Upper lobe of left lung (tissue), 6 donors: ENCODE measurements around the gene FA2H. TPM values are rescaled to one million over a fixed set of nuclear protein-coding genes. Genes with fewer than 3 reads are reported as not detected.
A peak's percentile ranks its signal among the peaks of the same experiment; 100 is the strongest.

Source experiments
- ATAC-seq, 2 donors: fragments of 200-7000 bp; cut with Tn5 transposase; one replicate each; pipeline ENCODE4 v1.9.1; 2022; ENCODE audit warnings: mild to moderate bottlenecking in 2 of 2, moderate library complexity in 2 of 2; ENCODE audit not compliant: low FRiP score in 2 of 2
- DNase-seq, 2 donors: peaks; one replicate each; pipeline ENCODE4 v3.0.0-alpha.2; 2019 to 2020
- H3K27ac ChIP-seq, 4 donors: fragments of 200-600 bp; sonication (generic); one replicate each; pipeline ENCODE4 v1.5.1; 2016 to 2019
- H3K27me3 ChIP-seq, 4 donors: fragments of 200-600 bp; sonication (generic); one replicate each; pipeline ENCODE4 v1.5.1; 2017 to 2019
- H3K36me3 ChIP-seq, 4 donors: fragments of 200-600 bp; sonication (generic); one replicate each; pipeline ENCODE4 v1.5.1; 2016 to 2019
- H3K4me1 ChIP-seq, 4 donors: fragments of 200-600 bp; sonication (generic); one replicate each; pipeline ENCODE4 v1.5.1; 2018 to 2019
- H3K4me3 ChIP-seq, 4 donors: fragments of 200-600 bp; sonication (generic); one replicate each; pipeline ENCODE4 v1.5.1; 2017 to 2019; ENCODE audit warnings: mild to moderate bottlenecking in 2 of 4, moderate library complexity in 1 of 4
- H3K9me3 ChIP-seq, 4 donors: fragments of 200-600 bp; sonication (generic); one replicate each; pipeline ENCODE4 v1.5.1; 2018 to 2019
- CTCF ChIP-seq, 6 experiments: fragments of 450-650 bp in 4 of 6; fragments of 200-600 bp in 2 of 6; sonication (generic) in 2 of 6; IDR thresholded peaks; one replicate each; pipeline ENCODE4 v1.5.1; 2016 to 2019; ENCODE audit warnings: antibody characterized with exemption in 6 of 6
- EP300 ChIP-seq, 4 donors: sonication (generic); formaldehyde crosslinking; IDR thresholded peaks; one replicate each; pipeline ENCODE4 v1.5.1; 2017; ENCODE audit warnings: antibody characterized with exemption in 4 of 4, control low read depth in 2 of 4
- POLR2A ChIP-seq, 4 donors: fragments of 450-650 bp; IDR thresholded peaks; one replicate each; pipeline ENCODE4 v1.5.1; 2016 to 2017; ENCODE audit warnings: antibody characterized with exemption in 4 of 4, mild to moderate bottlenecking in 2 of 4
- POLR2AphosphoS5 ChIP-seq, 2 donors: sonication (generic); formaldehyde crosslinking; IDR thresholded peaks; one replicate each; pipeline ENCODE4 v1.5.1; 2017; ENCODE audit warnings: antibody characterized with exemption in 2 of 2
- WGBS, 2 donors: methylation state at CpG; one replicate each; pipeline ENCODE4 v1.1.5; 2017 to 2018; 5-methylcytosine and 5-hydroxymethylcytosine counted together
- total RNA-seq, 6 donors: library from RNA; depleted of rRNA in 4 of 6; stranded (reverse); fragments of >200 nt in 4 of 6; gene quantifications; one replicate each; pipeline versions ENCODE4 v1.1.0 to v1.2.1, GENCODE V29; 2016 to 2021
- donor health status: DM: no; HTN: no; CAD: no; lungs with moderate emphysema.
- donor health status: DM: no; HTN: yes; CAD: no; lungs with severe emphysema.

FA2H gene
- total RNA-seq, 6 donors from 2014 or later = 1.4 to 6.8 (median 2.3) TPM

- ATAC-seq (no peak), DNase-seq (no peak)
- Histone ChIP-seq H3K27ac (peak overlapping the region; percentile 34 to 54 (median 46)), H3K4me1 (peaks cover 0 to 4% (median 0%) of the 10 kb centered on the region in 4 donors), H3K4me3 (peak overlapping the region in 1 of 4 donors; percentile 32), H3K36me3 (no peaks in the 10 kb centered on the region), H3K9me3 (no peaks in the 10 kb centered on the region), H3K27me3 (no peaks in the 10 kb centered on the region)
- 48 to 53% methylated on average over 8 of the region's 8 CpGs for WGBS, 2 donors
- TF ChIP-seq POLR2AphosphoS5 (IDR thresholded peaks at IDR 0.05) (no peak), CTCF (IDR thresholded peaks at IDR 0.05) (no peak), EP300 (IDR thresholded peaks at IDR 0.05) (no peak), POLR2A (IDR thresholded peaks at IDR 0.05) (no peak)
Measured at GRCh38 chr16:74743045-74743667, 31.5 kb downstream of the FA2H start.

GRCh38 chr16:74742051-74742481, 32.6 kb downstream of the FA2H start:
- WGBS, 2 donors = 49 to 56% methylated on average over 7 to 10 of the region's 10 CpGs
- H3K27ac ChIP-seq = no peak overlapping the region
- no peaks in the 10 kb centered on the region for H3K9me3 ChIP-seq
- H3K27me3 ChIP-seq = no peaks in the 10 kb centered on the region
- TF ChIP-seq EP300 (IDR thresholded peaks at IDR 0.05) (no peak), POLR2AphosphoS5 (IDR thresholded peaks at IDR 0.05) (no peak), POLR2A (IDR thresholded peaks at IDR 0.05) (no peak), CTCF (IDR thresholded peaks at IDR 0.05) (no peak)
- no peak for ATAC-seq
- peaks cover 0 to 4% (median 0%) of the 10 kb centered on the region in 4 donors for H3K4me1 ChIP-seq
- H3K36me3 ChIP-seq = no peaks in the 10 kb centered on the region
- no peak overlapping the region for H3K4me3 ChIP-seq
- DNase-seq = no peak

- no peak for ATAC-seq
- Histone ChIP-seq H3K27ac (no peak overlapping the region), H3K27me3 (no peaks in the 10 kb centered on the region), H3K4me1 (peaks cover 0 to 4% (median 0%) of the 10 kb centered on the region in 4 donors), H3K9me3 (no peaks in the 10 kb centered on the region), H3K36me3 (no peaks in the 10 kb centered on the region), H3K4me3 (no peak overlapping the region)
- TF ChIP-seq POLR2AphosphoS5 (IDR thresholded peaks at IDR 0.05) (no peak), CTCF (IDR thresholded peaks at IDR 0.05) (no peak), POLR2A (IDR thresholded peaks at IDR 0.05) (no peak), EP300 (IDR thresholded peaks at IDR 0.05) (no peak)
- no peak for DNase-seq
- WGBS, 2 donors = 70 to 85% methylated on average over 13 of the region's 13 CpGs
Measured at GRCh38 chr16:74740795-74741304, 33.8 kb downstream of the FA2H start.

GRCh38 chr16:74739275-74739674, 35.3 kb downstream of the FA2H start:
- Histone ChIP-seq H3K9me3 (no peaks in the 10 kb centered on the region), H3K27me3 (no peaks in the 10 kb centered on the region), H3K4me1 (peaks cover 0 to 4% (median 0%) of the 10 kb centered on the region in 4 donors), H3K4me3 (no peak overlapping the region), H3K27ac (no peak overlapping the region), H3K36me3 (no peaks in the 10 kb centered on the region)
- 81 to 86% methylated on average over 5 to 6 of the region's 6 CpGs for WGBS, 2 donors
- TF ChIP-seq CTCF (IDR thresholded peaks at IDR 0.05) (no peak), EP300 (IDR thresholded peaks at IDR 0.05) (no peak), POLR2AphosphoS5 (IDR thresholded peaks at IDR 0.05) (no peak), POLR2A (IDR thresholded peaks at IDR 0.05) (no peak)
- no peak for ATAC-seq
- no peak for DNase-seq

GRCh38 chr16:74738816-74739215, 35.8 kb downstream of the FA2H start:
- no peaks in the 10 kb centered on the region for H3K36me3 ChIP-seq
- no peak for TF ChIP-seq EP300 (IDR thresholded peaks at IDR 0.05)
- no peak for TF ChIP-seq POLR2A (IDR thresholded peaks at IDR 0.05)
- no peak for TF ChIP-seq POLR2AphosphoS5 (IDR thresholded peaks at IDR 0.05)
- no peak for TF ChIP-seq CTCF (IDR thresholded peaks at IDR 0.05)
- WGBS, 2 donors = 94 to 95% methylated on average over 7 to 11 of the region's 11 CpGs
- H3K4me1 ChIP-seq = peaks cover 0 to 4% (median 0%) of the 10 kb centered on the region in 4 donors
- H3K27me3 ChIP-seq = no peaks in the 10 kb centered on the region
- no peak overlapping the region for H3K4me3 ChIP-seq
- DNase-seq (no peak), ATAC-seq (no peak)
- no peak overlapping the region for H3K27ac ChIP-seq
- no peaks in the 10 kb centered on the region for H3K9me3 ChIP-seq
